HL-60 (cell line): ENCODE data around the gene SETD3.

Experiments used
- DNase-seq, 2 experiments: peaks; one replicate each; pipeline ENCODE4 v3.0.0-alpha.2; 2010 to 2020; ENCODE audit warnings: low read depth in 1 of 2, low spot score in 1 of 2
- H3K27ac ChIP-seq: fragments of 250-450 bp; sonication (Bioruptor Pico); replicated peaks from 2 replicates; pipeline ENCODE4 v1.5.1; 2020; ENCODE audit warnings: mild to moderate bottlenecking, moderate library complexity
- H3K27me3 ChIP-seq: fragments of 250-450 bp; sonication (Bioruptor Pico); 2 replicates; pipeline ENCODE4 v1.5.1; 2021; ENCODE audit warnings: mild to moderate bottlenecking, moderate library complexity; ENCODE audit not compliant: insufficient read depth, poor library complexity, severe bottlenecking
- H3K4me3 ChIP-seq: replicated peaks from 2 replicates; pipeline ENCODE4 v1.5.1; 2011; ENCODE audit warnings: mild to moderate bottlenecking, control low read depth, low read length; ENCODE audit not compliant: insufficient read depth
- CTCF ChIP-seq: IDR thresholded peaks from one replicate; pipeline ENCODE4 v1.5.1; 2011; ENCODE audit warnings: low read length, control low read depth, inconsistent platforms; ENCODE audit not compliant: insufficient read depth
- GABPA ChIP-seq: IDR thresholded peaks from 2 replicates; pipeline ENCODE4 v1.6.1; 2012; ENCODE audit warnings: low read depth
- POLR2AphosphoS5 ChIP-seq: IDR thresholded peaks from 2 replicates; pipeline ENCODE4 v1.6.1; 2012; ENCODE audit warnings: low read depth
- REST ChIP-seq: IDR thresholded peaks from 2 replicates; pipeline ENCODE4 v1.6.1; 2012; ENCODE audit warnings: low read depth; ENCODE audit not compliant: insufficient replicate concordance
- SPI1 ChIP-seq: IDR thresholded peaks from 2 replicates; pipeline ENCODE4 v1.6.1; 2012; ENCODE audit warnings: low read depth, mild to moderate bottlenecking, borderline replicate concordance

SETD3 gene

GRCh38 chr14:99524091-99524661 is 43.5 kb upstream of the SETD3 start:
- H3K27ac ChIP-seq, result no peak overlapping the region
- no peak for TF ChIP-seq SPI1
- TF ChIP-seq CTCF, result no peak
- TF ChIP-seq POLR2AphosphoS5, result no peak
- no peak for TF ChIP-seq REST
- no peak for TF ChIP-seq GABPA
- no peak for DNase-seq
- H3K27me3 ChIP-seq, result no peaks in the 10 kb centered on the region
- H3K4me3 ChIP-seq, result no peak overlapping the region

- TF ChIP-seq POLR2AphosphoS5 (no peak), SPI1 (no peak), REST (no peak), CTCF (no peak), GABPA (no peak)
- no peak overlapping the region for H3K27ac ChIP-seq
Measured at GRCh38 chr14:99523704-99524055, 43.0 kb upstream of the SETD3 start.

GRCh38 chr14:99522934-99523703 is 42.5 kb upstream of the SETD3 start:
- TF ChIP-seq SPI1 (no peak), GABPA (no peak)
- DNase-seq, result no peak
- Histone ChIP-seq H3K27me3 (no peaks in the 10 kb centered on the region), H3K27ac (no peak overlapping the region), H3K4me3 (no peak overlapping the region)

More at GRCh38 chr14:99523704-99524055, 43.0 kb upstream of the SETD3 start:
- DNase-seq, result no peak
- no peaks in the 10 kb centered on the region for H3K27me3 ChIP-seq
- no peak overlapping the region for H3K4me3 ChIP-seq

GRCh38 chr14:99522457-99522891 is 41.8 kb upstream of the SETD3 start:
- Histone ChIP-seq H3K27ac (no peak overlapping the region), H3K27me3 (no peaks in the 10 kb centered on the region), H3K4me3 (no peak overlapping the region)
- DNase-seq, result no peak
- no peak for TF ChIP-seq REST
